Vagina (tissue), 2 donors: ENCODE data around the gene DCST2. TPM values are rescaled to one million over a fixed set of nuclear protein-coding genes. Genes with fewer than 3 reads are reported as not detected.
A peak's percentile ranks its signal among the peaks of the same experiment; 100 is the strongest.

Experiments
- DNase-seq, 2 donors: peaks; one replicate each; pipeline ENCODE4 v3.0.0-alpha.2; 2017; ENCODE audit errors: extremely low spot score in 2 of 2
- H3K27ac ChIP-seq: fragments of 200-600 bp; sonication (generic); one replicate; pipeline ENCODE4 v1.5.1; 2019
- H3K27me3 ChIP-seq: fragments of 200-600 bp; sonication (generic); one replicate; pipeline ENCODE4 v1.5.1; 2019
- H3K36me3 ChIP-seq, 2 donors: fragments of 200-600 bp; sonication (generic); one replicate each; pipeline ENCODE4 v1.5.1; 2017 to 2019
- H3K4me1 ChIP-seq: fragments of 200-600 bp; sonication (generic); one replicate; pipeline ENCODE4 v1.5.1; 2019
- H3K4me3 ChIP-seq, 2 donors: fragments of 200-600 bp; sonication (generic); 1 replicate in 1 of 2; 2 replicates in 1 of 2; pipeline ENCODE4 v1.5.1; 2016 to 2019
- H3K9me3 ChIP-seq: fragments of 200-600 bp; sonication (generic); one replicate; pipeline ENCODE4 v1.5.1; 2019
- POLR2A ChIP-seq, 2 donors: fragments of 450-650 bp; IDR thresholded peaks; one replicate each; pipeline ENCODE4 v1.6.1; 2017; ENCODE audit warnings: antibody characterized with exemption in 2 of 2, mild to moderate bottlenecking in 2 of 2, moderate library complexity in 2 of 2
- POLR2AphosphoS5 ChIP-seq, 2 donors: sonication (generic); formaldehyde crosslinking; IDR thresholded peaks; one replicate each; pipeline ENCODE4 v1.9.0; 2017; ENCODE audit warnings: antibody characterized with exemption in 2 of 2, mild to moderate bottlenecking in 2 of 2, low read depth in 1 of 2; ENCODE audit not compliant: insufficient read depth in 1 of 2
- intact Hi-C: fragments of 100-400 bp; cut with DNase I; formaldehyde crosslinking; loops from one replicate; pipeline ENCODE4 v1.15.1; 2023
- total RNA-seq: library from RNA; depleted of rRNA; stranded (reverse); fragments of >200 nt; gene quantifications from one replicate; pipeline ENCODE4 v1.2.3, GENCODE V29; 2016
- TF ChIP-seq, protein P1 (sequence below), 3 experiments: fragments of 450-650 bp in 2 of 3; fragments of 200-600 bp in 1 of 3; sonication (generic) in 1 of 3; IDR thresholded peaks; one replicate each; pipeline ENCODE4 v1.5.1; 2017 to 2019; ENCODE audit warnings: antibody characterized with exemption in 3 of 3, mild to moderate bottlenecking in 2 of 3, moderate library complexity in 2 of 3

DCST2 gene
- total RNA-seq, 1 donor from 2014 or later, result 7.9 TPM

- no peak for DNase-seq
- TF ChIP-seq POLR2A (IDR thresholded peaks at IDR 0.05), result no peak
- peak in 1 of 2 donors; percentile 8 for TF ChIP-seq POLR2AphosphoS5 (IDR thresholded peaks at IDR 0.05; ENCODE audit: insufficient read depth in 1 of 2, low read depth in 1 of 2)
- TF ChIP-seq, protein P1, sequence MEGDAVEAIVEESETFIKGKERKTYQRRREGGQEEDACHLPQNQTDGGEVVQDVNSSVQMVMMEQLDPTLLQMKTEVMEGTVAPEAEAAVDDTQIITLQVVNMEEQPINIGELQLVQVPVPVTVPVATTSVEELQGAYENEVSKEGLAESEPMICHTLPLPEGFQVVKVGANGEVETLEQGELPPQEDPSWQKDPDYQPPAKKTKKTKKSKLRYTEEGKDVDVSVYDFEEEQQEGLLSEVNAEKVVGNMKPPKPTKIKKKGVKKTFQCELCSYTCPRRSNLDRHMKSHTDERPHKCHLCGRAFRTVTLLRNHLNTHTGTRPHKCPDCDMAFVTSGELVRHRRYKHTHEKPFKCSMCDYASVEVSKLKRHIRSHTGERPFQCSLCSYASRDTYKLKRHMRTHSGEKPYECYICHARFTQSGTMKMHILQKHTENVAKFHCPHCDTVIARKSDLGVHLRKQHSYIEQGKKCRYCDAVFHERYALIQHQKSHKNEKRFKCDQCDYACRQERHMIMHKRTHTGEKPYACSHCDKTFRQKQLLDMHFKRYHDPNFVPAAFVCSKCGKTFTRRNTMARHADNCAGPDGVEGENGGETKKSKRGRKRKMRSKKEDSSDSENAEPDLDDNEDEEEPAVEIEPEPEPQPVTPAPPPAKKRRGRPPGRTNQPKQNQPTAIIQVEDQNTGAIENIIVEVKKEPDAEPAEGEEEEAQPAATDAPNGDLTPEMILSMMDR (IDR thresholded peaks at IDR 0.05), result no peak
Measured at GRCh38 chr1:155080312-155081228, 47.0 kb upstream of the DCST2 start.

DNA sequence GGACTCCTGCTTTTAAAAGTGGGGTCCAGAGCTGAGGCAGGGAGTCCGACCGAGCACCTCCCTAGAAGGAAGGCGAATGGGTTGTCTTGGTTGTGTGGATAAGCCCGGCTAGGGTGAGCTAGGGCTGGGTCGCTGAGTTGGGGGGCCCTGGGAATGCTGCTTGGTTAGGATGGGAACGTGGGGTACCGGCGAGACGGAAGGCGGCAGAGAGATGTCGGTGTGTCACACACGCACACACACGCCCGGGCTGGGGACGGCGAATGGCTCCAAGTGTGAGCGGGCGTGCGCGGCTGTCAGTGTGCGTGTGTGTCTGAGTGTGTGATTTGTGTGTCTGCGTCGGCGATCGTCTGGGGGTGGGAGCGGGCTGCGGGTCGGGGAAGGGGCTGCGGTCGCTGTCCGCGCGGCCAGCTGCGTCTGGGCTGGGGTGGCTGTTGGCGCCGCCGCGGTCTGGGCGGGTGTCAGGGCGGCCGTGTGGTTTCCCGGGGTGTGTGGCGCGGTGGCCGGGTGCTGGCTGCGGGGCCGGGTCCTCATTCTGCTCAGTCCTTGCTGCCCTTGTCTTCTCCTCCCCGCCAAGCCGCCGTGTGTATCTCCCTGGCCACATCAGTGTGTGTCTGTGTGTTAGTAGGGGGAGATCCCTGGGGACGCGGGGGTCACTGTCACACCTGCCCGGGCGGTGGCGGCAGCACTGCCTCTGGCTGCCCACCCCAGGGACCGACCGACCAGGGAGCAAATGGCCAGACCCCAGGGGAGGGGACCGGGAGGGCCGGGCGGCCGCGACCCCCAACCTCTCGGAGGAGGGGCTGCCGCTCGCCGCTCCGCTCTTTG lies 46.1 kb upstream of the DCST2 start:
- Histone ChIP-seq H3K4me1 (peaks cover 57% of the 10 kb centered on the region), H3K27me3 (peaks cover 24% of the 10 kb centered on the region), H3K9me3 (no peaks in the 10 kb centered on the region), H3K4me3 (peak overlapping the region; percentile 43 to 49), H3K27ac (peak overlapping the region; percentile 60), H3K36me3 (no peaks in the 10 kb centered on the region)
- intact Hi-C loops, result no loop called here
- TF ChIP-seq POLR2AphosphoS5 (IDR thresholded peaks at IDR 0.05; ENCODE audit: insufficient read depth in 1 of 2, low read depth in 1 of 2) (no peak), POLR2A (IDR thresholded peaks at IDR 0.05) (no peak)
- TF ChIP-seq, protein P1 (IDR thresholded peaks at IDR 0.05), result no peak
- no peak for DNase-seq

More at GRCh38 chr1:155080312-155081228, 47.0 kb upstream of the DCST2 start:
- H3K4me3 ChIP-seq, result peak overlapping the region; percentile 43 to 49
- H3K9me3 ChIP-seq, result no peaks in the 10 kb centered on the region
- H3K4me1 ChIP-seq, result peaks cover 58% of the 10 kb centered on the region
- H3K36me3 ChIP-seq, result no peaks in the 10 kb centered on the region
- H3K27me3 ChIP-seq, result peaks cover 24% of the 10 kb centered on the region
- H3K27ac ChIP-seq, result peak overlapping the region; percentile 60
- intact Hi-C loops, result no loop called here

- DNase-seq, result no peak
- Histone ChIP-seq H3K9me3 (no peaks in the 10 kb centered on the region), H3K4me1 (peaks cover 52% of the 10 kb centered on the region), H3K27me3 (peaks cover 24% of the 10 kb centered on the region), H3K27ac (peak overlapping the region; percentile 60), H3K36me3 (no peaks in the 10 kb centered on the region), H3K4me3 (peak overlapping the region; percentile 43 to 49)
- intact Hi-C loops, result no loop called here
- TF ChIP-seq, protein P1 (IDR thresholded peaks at IDR 0.05), result no peak
- TF ChIP-seq POLR2AphosphoS5 (IDR thresholded peaks at IDR 0.05; ENCODE audit: insufficient read depth in 1 of 2, low read depth in 1 of 2) (no peak), POLR2A (IDR thresholded peaks at IDR 0.05) (no peak)
Measured at GRCh38 chr1:155079210-155079486, 45.6 kb upstream of the DCST2 start.

- DNase-seq, result no peak
- Histone ChIP-seq H3K4me3 (peak within 1 kb of the TSS; percentile 43 to 49), H3K27ac (peak within 1 kb of the TSS; percentile 60), H3K4me1 (peaks cover 48% of the 10 kb centered on the region), H3K36me3 (no peaks in the 10 kb centered on the region), H3K9me3 (no peaks in the 10 kb centered on the region), H3K27me3 (peaks cover 24% of the 10 kb centered on the region)
- no peak for TF ChIP-seq POLR2A (IDR thresholded peaks at IDR 0.05)
- TF ChIP-seq, protein P1 (IDR thresholded peaks at IDR 0.05), result no peak
- no peak for TF ChIP-seq POLR2AphosphoS5 (IDR thresholded peaks at IDR 0.05; ENCODE audit: insufficient read depth in 1 of 2, low read depth in 1 of 2)
- intact Hi-C loops, result no loop called here
Measured at GRCh38 chr1:155078469-155079209, 45.1 kb upstream of the DCST2 start, which contains the start of gene EFNA3. EFNA3 (plus strand) TSS chr1:155078837; CDS start chr1:155078942, 105 bp downstream.
